Transverse colon (tissue), 4 donors: ENCODE results near the gene GGN. TPM values are rescaled to one million over a fixed set of nuclear protein-coding genes. Genes with fewer than 3 reads are reported as not detected.

Experiments used
- DNase-seq: peaks from one replicate; pipeline ENCODE4 v3.0.0-alpha.2; 2019
- H3K27ac ChIP-seq, 4 donors: fragments of 200-600 bp; sonication (generic); 2 replicates each; pipeline ENCODE4 v1.5.1; 2016 to 2018; ENCODE audit warnings: inconsistent platforms in 4 of 4
- H3K27me3 ChIP-seq: fragments of 200-600 bp; sonication (generic); 2 replicates; pipeline ENCODE4 v1.5.1; 2017; ENCODE audit warnings: inconsistent platforms
- H3K36me3 ChIP-seq, 4 donors: fragments of 200-600 bp; sonication (generic); 2 replicates each; pipeline ENCODE4 v1.5.1; 2017 to 2019; ENCODE audit warnings: inconsistent platforms in 4 of 4
- H3K4me1 ChIP-seq, 4 donors: fragments of 200-600 bp; sonication (generic); 2 replicates each; pipeline ENCODE4 v1.5.1; 2017 to 2020; ENCODE audit warnings: inconsistent platforms in 4 of 4
- H3K4me3 ChIP-seq, 4 donors: fragments of 200-600 bp; sonication (generic); 1 replicate in 1 of 4; 2 replicates in 3 of 4; pipeline versions ENCODE4 v1.5.1 to v1.6.1; 2017 to 2019; ENCODE audit warnings: inconsistent platforms in 4 of 4
- H3K9me3 ChIP-seq, 2 donors: fragments of 200-600 bp; sonication (generic); 2 replicates each; pipeline ENCODE4 v1.5.1; 2017 to 2019; ENCODE audit warnings: inconsistent platforms in 2 of 2
- EP300 ChIP-seq: sonication (generic); formaldehyde crosslinking; IDR thresholded peaks from one replicate; pipeline ENCODE4 v1.6.1; 2017; ENCODE audit warnings: antibody characterized with exemption, low read depth
- POLR2A ChIP-seq: fragments of 450-650 bp; IDR thresholded peaks from one replicate; pipeline ENCODE4 v1.6.1; 2016; ENCODE audit warnings: antibody characterized with exemption, mild to moderate bottlenecking, moderate library complexity
- POLR2AphosphoS5 ChIP-seq, 3 donors: sonication (generic); formaldehyde crosslinking; IDR thresholded peaks; one replicate each; pipeline ENCODE4 v1.6.1; 2016; ENCODE audit warnings: antibody characterized with exemption in 3 of 3
- WGBS, 2 donors: methylation state at CpG; one replicate each; pipeline ENCODE4 v1.1.5; 2018; ENCODE audit warnings: low coverage in 1 of 2; 5-methylcytosine and 5-hydroxymethylcytosine counted together
- in situ Hi-C, 4 donors: fragments of 200-750 bp; cut with MboI; loops; one replicate each; pipeline versions ENCODE4 v1.15.0 to v1.15.1; 2017; ENCODE audit warnings: low sequenced_read_pairs in 3 of 4, low pct_ligation_motif_present in 1 of 4, low pct_unique_long_range_greater_than_20kb in 1 of 4
- intact Hi-C: fragments of 100-400 bp; cut with DNase I; formaldehyde crosslinking; loops from one replicate; pipeline ENCODE4 v1.15.1; 2023; ENCODE audit warnings: low total_unique reads
- total RNA-seq, 4 donors: library from RNA; depleted of rRNA; stranded (reverse); fragments of >200 nt; gene quantifications; one replicate each; pipeline ENCODE4 v1.1.0, GENCODE V29; 2016
- TF ChIP-seq, protein P1 (sequence below), 5 experiments: fragments of 200-600 bp in 3 of 5; fragments of 450-650 bp in 2 of 5; sonication (generic) in 3 of 5; IDR thresholded peaks; 1 replicate in 2 of 5; 2 replicates in 3 of 5; pipeline ENCODE4 v1.5.1; 2016 to 2017; ENCODE audit warnings: antibody characterized with exemption in 5 of 5, inconsistent platforms in 3 of 5, mild to moderate bottlenecking in 2 of 5, moderate library complexity in 1 of 5

GGN gene
- total RNA-seq, 4 donors from 2014 or later = not detected

DNA sequence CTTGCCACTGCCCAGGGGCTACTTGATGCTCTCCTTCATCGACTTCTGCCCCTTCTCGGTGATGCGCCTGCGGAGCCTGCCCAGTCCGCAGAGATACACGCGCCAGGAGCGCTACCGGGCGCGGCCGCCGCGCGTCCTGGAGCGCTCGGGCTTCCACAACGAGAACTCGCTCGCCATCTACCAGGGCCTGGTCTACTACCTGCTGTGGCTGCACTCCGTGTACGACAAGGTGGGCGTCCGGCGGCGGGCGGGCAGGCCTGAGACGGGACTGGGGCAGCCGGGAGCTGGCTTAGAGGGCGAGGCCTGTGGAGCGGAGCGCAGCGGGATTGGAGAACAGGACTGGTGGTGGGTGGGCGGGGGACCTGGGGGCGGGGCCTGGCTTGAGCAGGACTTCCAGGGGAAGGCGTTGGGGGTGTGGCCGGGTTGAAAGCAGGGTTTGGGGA, 26.2 kb downstream of the GGN start:
- Histone ChIP-seq H3K36me3 (no peaks in the 10 kb centered on the region), H3K27me3 (peaks cover 55% of the 10 kb centered on the region), H3K9me3 (no peaks in the 10 kb centered on the region), H3K27ac (peak overlapping the region in 2 of 4 donors; percentile 55 to 77), H3K4me1 (peaks cover 5 to 21% (median 18%) of the 10 kb centered on the region in 4 donors), H3K4me3 (peak overlapping the region; percentile 9 to 56 (median 34))
- in situ Hi-C loops = no loop called here
- TF ChIP-seq POLR2A = no peak
- TF ChIP-seq POLR2AphosphoS5 (IDR thresholded peaks at IDR 0.05) = no peak
- TF ChIP-seq, protein P1, sequence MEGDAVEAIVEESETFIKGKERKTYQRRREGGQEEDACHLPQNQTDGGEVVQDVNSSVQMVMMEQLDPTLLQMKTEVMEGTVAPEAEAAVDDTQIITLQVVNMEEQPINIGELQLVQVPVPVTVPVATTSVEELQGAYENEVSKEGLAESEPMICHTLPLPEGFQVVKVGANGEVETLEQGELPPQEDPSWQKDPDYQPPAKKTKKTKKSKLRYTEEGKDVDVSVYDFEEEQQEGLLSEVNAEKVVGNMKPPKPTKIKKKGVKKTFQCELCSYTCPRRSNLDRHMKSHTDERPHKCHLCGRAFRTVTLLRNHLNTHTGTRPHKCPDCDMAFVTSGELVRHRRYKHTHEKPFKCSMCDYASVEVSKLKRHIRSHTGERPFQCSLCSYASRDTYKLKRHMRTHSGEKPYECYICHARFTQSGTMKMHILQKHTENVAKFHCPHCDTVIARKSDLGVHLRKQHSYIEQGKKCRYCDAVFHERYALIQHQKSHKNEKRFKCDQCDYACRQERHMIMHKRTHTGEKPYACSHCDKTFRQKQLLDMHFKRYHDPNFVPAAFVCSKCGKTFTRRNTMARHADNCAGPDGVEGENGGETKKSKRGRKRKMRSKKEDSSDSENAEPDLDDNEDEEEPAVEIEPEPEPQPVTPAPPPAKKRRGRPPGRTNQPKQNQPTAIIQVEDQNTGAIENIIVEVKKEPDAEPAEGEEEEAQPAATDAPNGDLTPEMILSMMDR (IDR thresholded peaks at IDR 0.05) = peak; percentile 21 to 55 (median 36)
- TF ChIP-seq EP300 = no peak
- WGBS, 2 donors = 0% methylated on average over 24 of the region's 37 CpGs; no CpG with 5 or more reads in 1 of the 2 donors
- intact Hi-C loops = no loop called here
- DNase-seq = peak; percentile 79

DNA sequence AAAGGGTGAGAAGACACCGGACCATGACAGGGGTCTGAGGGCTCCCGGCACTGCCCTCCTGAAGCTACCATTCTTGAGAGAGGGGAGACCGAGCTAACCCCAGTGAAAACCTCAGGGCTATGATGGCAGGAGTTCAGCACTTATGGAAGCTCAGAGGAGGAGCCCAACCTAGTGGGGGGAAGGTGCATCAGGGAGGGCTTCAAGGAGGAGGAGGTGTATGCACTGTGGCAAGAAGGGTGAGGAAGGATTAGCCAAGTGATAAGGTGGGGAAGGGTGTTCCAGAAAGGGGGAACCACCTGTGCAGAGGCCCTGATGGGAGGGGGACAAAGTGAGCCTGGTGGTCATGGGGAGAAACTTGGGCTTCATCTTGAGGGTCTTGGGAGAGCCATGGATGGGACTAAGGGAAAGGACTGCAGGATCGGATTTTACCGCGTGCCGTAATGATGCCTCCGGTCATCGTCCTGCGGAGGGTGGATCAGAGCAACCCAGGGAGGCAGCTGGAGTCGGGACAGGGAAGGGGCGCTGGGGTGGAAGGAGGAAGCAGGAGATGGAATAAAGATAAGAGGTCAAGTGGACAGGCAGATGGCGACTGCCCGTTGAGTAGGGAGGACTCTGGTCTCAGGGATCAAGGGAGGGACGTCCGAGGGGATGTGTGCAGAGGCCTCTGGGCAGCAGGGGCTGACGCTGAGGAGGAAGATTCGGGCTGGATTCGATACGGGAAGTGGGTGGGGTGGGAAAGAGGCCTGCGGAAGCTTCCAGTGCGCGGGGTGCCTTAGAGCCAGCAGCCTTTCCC, 26.8 kb downstream of the GGN start:
- no peaks in the 10 kb centered on the region for H3K36me3 ChIP-seq
- DNase-seq = no peak
- intact Hi-C loops = no loop called here
- H3K4me3 ChIP-seq = peak overlapping the region; percentile 9 to 56 (median 34)
- peaks cover 55% of the 10 kb centered on the region for H3K27me3 ChIP-seq
- no peak overlapping the region for H3K27ac ChIP-seq
- no peak for TF ChIP-seq POLR2A
- TF ChIP-seq, protein P1 (IDR thresholded peaks at IDR 0.05) = no peak
- TF ChIP-seq EP300 = no peak
- TF ChIP-seq POLR2AphosphoS5 (IDR thresholded peaks at IDR 0.05) = no peak
- in situ Hi-C loops = no loop called here
- no peaks in the 10 kb centered on the region for H3K9me3 ChIP-seq
- WGBS, 2 donors = 12 to 23% methylated on average over 17 to 23 of the region's 23 CpGs
- H3K4me1 ChIP-seq = peaks cover 5 to 21% (median 18%) of the 10 kb centered on the region in 4 donors

DNA sequence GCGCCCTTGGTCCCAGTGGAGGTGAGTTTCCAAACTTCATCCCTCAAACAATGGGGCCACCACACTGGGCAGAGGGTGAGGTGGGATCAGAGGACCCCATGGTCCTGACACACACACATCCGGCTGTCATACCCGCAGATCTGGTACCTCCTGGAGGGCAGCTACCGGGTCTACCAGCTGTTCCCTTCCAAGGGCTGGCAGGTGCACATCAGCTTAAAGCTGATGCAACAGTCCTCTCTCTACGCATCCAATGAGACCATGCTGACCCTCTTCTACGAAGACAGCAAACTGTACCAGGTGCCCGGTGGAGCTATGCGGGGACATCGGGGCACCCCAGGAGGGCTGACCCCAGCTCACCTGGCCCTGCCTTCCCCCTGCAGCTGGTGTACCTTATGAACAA, 27.5 kb downstream of the GGN start:
- Histone ChIP-seq H3K4me3 (no peak overlapping the region), H3K27me3 (peaks cover 54% of the 10 kb centered on the region)
- in situ Hi-C loops = no loop called here

More for the DNA sequence above, 27.5 kb downstream of the GGN start:
- intact Hi-C loops = no loop called here
- WGBS, 2 donors = 82 to 100% methylated on average over 1 to 9 of the region's 9 CpGs
- no peak for DNase-seq
- Histone ChIP-seq H3K27ac (no peak overlapping the region), H3K9me3 (no peaks in the 10 kb centered on the region), H3K36me3 (no peaks in the 10 kb centered on the region), H3K4me1 (peaks cover 5 to 21% (median 18%) of the 10 kb centered on the region in 4 donors)
- TF ChIP-seq POLR2A (no peak), EP300 (no peak), POLR2AphosphoS5 (IDR thresholded peaks at IDR 0.05) (no peak)
- TF ChIP-seq, protein P1 (IDR thresholded peaks at IDR 0.05) = no peak
